Adrenal gland (tissue), 12 donors: Measurements from ENCODE around the gene SH3YL1. TPM values are rescaled to one million over a fixed set of nuclear protein-coding genes. Genes with fewer than 3 reads are reported as not detected.
A peak's percentile ranks its signal among the peaks of the same experiment; 100 is the strongest.

ENCODE experiments used
- DNase-seq, 7 donors: peaks; one replicate each; pipeline ENCODE4 v3.0.0-alpha.2; 2019 to 2020
- H3K27ac ChIP-seq, 5 donors: fragments of 200-600 bp; sonication (generic) in 4 of 5; 1 replicate in 3 of 5; 2 replicates in 2 of 5; pipeline versions ENCODE4 v1.5.1 to v1.8.0; 2016 to 2020; ENCODE audit warnings: mild to moderate bottlenecking in 1 of 5
- H3K27me3 ChIP-seq: fragments of 200-600 bp; 2 replicates; pipeline ENCODE4 v1.8.0; 2021
- H3K36me3 ChIP-seq, 2 donors: fragments of 200-600 bp; replicated peaks in 1 of 2; 1 replicate in 1 of 2; 2 replicates in 1 of 2; pipeline versions ENCODE4 v1.5.1 to v1.8.0; 2018 to 2022
- H3K4me1 ChIP-seq, 2 donors: fragments of 200-600 bp; replicated peaks in 1 of 2; 1 replicate in 1 of 2; 2 replicates in 1 of 2; pipeline versions ENCODE4 v1.5.1 to v1.8.0; 2018 to 2021
- H3K4me3 ChIP-seq, 4 donors: fragments of 200-600 bp; sonication (generic) in 3 of 4; one replicate each; pipeline ENCODE4 v1.5.1; 2016 to 2018
- H3K9me3 ChIP-seq, 3 donors: fragments of 200-600 bp; sonication (generic) in 1 of 3; replicated peaks in 1 of 3; 1 replicate in 2 of 3; 2 replicates in 1 of 3; pipeline versions ENCODE4 v1.5.1 to v1.8.0; 2016 to 2021
- CTCF ChIP-seq, 6 experiments: fragments of 450-650 bp in 4 of 6; fragments of 200-600 bp in 2 of 6; sonication (generic) in 1 of 6; IDR thresholded peaks; 1 replicate in 5 of 6; 2 replicates in 1 of 6; pipeline versions ENCODE4 v1.5.1 to v1.8.0; 2016 to 2021; ENCODE audit warnings: antibody characterized with exemption in 6 of 6, mild to moderate bottlenecking in 2 of 6, moderate library complexity in 1 of 6
- POLR2A ChIP-seq, 2 donors: fragments of 450-650 bp; IDR thresholded peaks; one replicate each; pipeline ENCODE4 v1.6.1; 2017; ENCODE audit warnings: antibody characterized with exemption in 2 of 2, mild to moderate bottlenecking in 2 of 2, moderate library complexity in 1 of 2
- whole genome bisulfite sequencing, 4 donors: extraction: QIAGEN DNeasy Blood & Tissue Kit in 2 of 4; methylation state at CpG; one replicate each; pipeline versions ENCODE4 v1.1.5 to v1.1.7; 2013 to 2017; 5-methylcytosine and 5-hydroxymethylcytosine counted together
- intact Hi-C, 2 donors: fragments of 100-400 bp; cut with DNase I; formaldehyde crosslinking; loops; one replicate each; pipeline versions ENCODE4 v1.14.1 to v1.15.0; 2022 to 2023
- polyA plus RNA-seq, 3 donors: library from polyadenylated mRNA; stranded (reverse); fragments of 200-250 nt in 2 of 3; fragments of 350-450 nt in 1 of 3; fragmentation: Illumina TruSeq in 1 of 3; extraction: RNeasy Lipid Tissue Mini Kit (QIAGEN cat#74804) in 1 of 3; gene quantifications; one replicate each; pipeline ENCODE4 v1.2.3, GENCODE V29; 2013 to 2014
- total RNA-seq, 9 donors: library from RNA; depleted of rRNA in 4 of 9; stranded (reverse); fragments of >200 nt in 4 of 9; fragments of 120-200 nt in 1 of 9; fragmentation: NEBNext Ultra II Directional in 1 of 9; extraction: Animal tissue kit (Norgen Biotek cat#: 25700) in 1 of 9; gene quantifications; one replicate each; pipeline versions ENCODE4 v1.1.0 to v1.2.4, GENCODE V29; 2013 to 2023
- donor health status: healthy with polysubstance abuse.
- donor health status: Bipolar disorder and iron deficiency.
- donor health status: DM: yes; HTN: yes; CAD: no.
- donor health status: DM: no; HTN: no; CAD: no.
- donor health status: DM: no; HTN: no; CAD: no.
- donor health status: DM: yes; HTN: yes; CAD: no.

Gene SH3YL1
- total and polyA plus RNA-seq, 12 donors = 43.6 to 108 (median 92.6) TPM

GRCh38 chr2:255195-255594 lies 8.6 kb downstream of the SH3YL1 start:
- Histone ChIP-seq H3K9me3 (peaks cover 0 to 4% (median 0%) of the 10 kb centered on the region in 3 donors), H3K4me3 (no peak overlapping the region), H3K27me3 (no peaks in the 10 kb centered on the region), H3K4me1 (peaks cover 0 to 9% of the 10 kb centered on the region in 2 donors), H3K27ac (peak overlapping the region in 2 of 5 donors; percentile 30 to 48), H3K36me3 (no peaks in the 10 kb centered on the region)
- intact Hi-C loops = no loop called here
- DNase-seq = no peak
- TF ChIP-seq CTCF (IDR thresholded peaks at IDR 0.05) (no peak), POLR2A (IDR thresholded peaks at IDR 0.05) (no peak)
- 68 to 87% (median 78%) methylated on average over 2 of the region's 2 CpGs for WGBS, 4 donors

- Histone ChIP-seq H3K27ac (peak overlapping the region in 3 of 5 donors; percentile 4 to 48 (median 30)), H3K9me3 (peaks cover 0 to 4% (median 0%) of the 10 kb centered on the region in 3 donors), H3K4me3 (no peak overlapping the region), H3K36me3 (no peaks in the 10 kb centered on the region), H3K4me1 (peaks cover 0 to 9% of the 10 kb centered on the region in 2 donors), H3K27me3 (no peaks in the 10 kb centered on the region)
- intact Hi-C loops = no loop called here
- WGBS, 4 donors = 84 to 88% (median 86%) methylated on average over 7 of the region's 7 CpGs
- no peak for DNase-seq
- no peak for TF ChIP-seq CTCF (IDR thresholded peaks at IDR 0.05)
- no peak for TF ChIP-seq POLR2A (IDR thresholded peaks at IDR 0.05)
Observed at GRCh38 chr2:254241-254640, 9.6 kb downstream of the SH3YL1 start.

GRCh38 chr2:253202-253638 lies 10.6 kb downstream of the SH3YL1 start:
- TF ChIP-seq CTCF (IDR thresholded peaks at IDR 0.05) = no peak
- no peak for TF ChIP-seq POLR2A (IDR thresholded peaks at IDR 0.05)
- Histone ChIP-seq H3K36me3 (no peaks in the 10 kb centered on the region), H3K27ac (no peak overlapping the region), H3K27me3 (no peaks in the 10 kb centered on the region), H3K4me3 (no peak overlapping the region), H3K9me3 (peaks cover 0 to 4% (median 0%) of the 10 kb centered on the region in 3 donors), H3K4me1 (peaks cover 0 to 9% of the 10 kb centered on the region in 2 donors)
- WGBS, 4 donors = 80 to 87% (median 82%) methylated on average over 8 of the region's 8 CpGs
- intact Hi-C loops = no loop called here
- DNase-seq = no peak

GRCh38 chr2:252001-252602 lies 11.7 kb downstream of the SH3YL1 start:
- intact Hi-C loops = no loop called here
- peaks cover 0 to 4% of the 10 kb centered on the region in 2 donors for H3K36me3 ChIP-seq
- H3K4me1 ChIP-seq = peaks cover 0 to 9% of the 10 kb centered on the region in 2 donors
- 91 to 96% (median 94%) methylated on average over 6 of the region's 6 CpGs for WGBS, 4 donors
- H3K4me3 ChIP-seq = no peak overlapping the region
- no peaks in the 10 kb centered on the region for H3K9me3 ChIP-seq
- no peak for DNase-seq
- TF ChIP-seq CTCF (IDR thresholded peaks at IDR 0.05) = no peak
- no peak for TF ChIP-seq POLR2A (IDR thresholded peaks at IDR 0.05)
- H3K27me3 ChIP-seq = no peaks in the 10 kb centered on the region
- H3K27ac ChIP-seq = no peak overlapping the region
